Mesothelial cell of epicardium (in vitro differentiated cells): Measurements from ENCODE around the gene KCNC4. TPM values are rescaled to one million over a fixed set of nuclear protein-coding genes. Genes with fewer than 3 reads are reported as not detected.

Experiments used
- DNase-seq, 2 experiments: peaks; one replicate each; pipeline ENCODE4 v3.0.0; 2021; ENCODE audit warnings: low spot score in 2 of 2; ENCODE audit not compliant: unreplicated experiment in 2 of 2
- H3K27ac Mint-ChIP-seq: 2 replicates; pipeline ENCODE4 v1.8.0; 2021; ENCODE audit warnings: mixed read lengths
- H3K27me3 Mint-ChIP-seq: 2 replicates; pipeline ENCODE4 v1.8.0; 2021; ENCODE audit warnings: low read depth, mixed read lengths
- H3K36me3 Mint-ChIP-seq: 2 replicates; pipeline ENCODE4 v1.8.0; 2021; ENCODE audit warnings: mixed read lengths
- H3K4me1 Mint-ChIP-seq: 2 replicates; pipeline ENCODE4 v1.8.0; 2021; ENCODE audit warnings: mixed read lengths
- H3K4me3 Mint-ChIP-seq: 2 replicates; pipeline ENCODE4 v1.8.0; 2021; ENCODE audit warnings: mild to moderate bottlenecking, moderate library complexity, mixed read lengths
- H3K9me3 Mint-ChIP-seq: 2 replicates; pipeline ENCODE4 v1.8.0; 2021; ENCODE audit warnings: mixed read lengths
- total RNA-seq: library from RNA; stranded (reverse); gene quantifications from 3 replicates; pipeline ENCODE4 v1.2.1, GENCODE V29; 2021
- TF ChIP-seq, protein P1 (sequence below): fragments of 200-600 bp; sonication (generic); IDR thresholded peaks from one replicate; pipeline ENCODE4 v1.5.0; 2021; ENCODE audit warnings: antibody characterized with exemption; ENCODE audit not compliant: unreplicated experiment

KCNC4 gene
- total RNA-seq, 1 donor from 2014 or later: 4.5 TPM

DNA sequence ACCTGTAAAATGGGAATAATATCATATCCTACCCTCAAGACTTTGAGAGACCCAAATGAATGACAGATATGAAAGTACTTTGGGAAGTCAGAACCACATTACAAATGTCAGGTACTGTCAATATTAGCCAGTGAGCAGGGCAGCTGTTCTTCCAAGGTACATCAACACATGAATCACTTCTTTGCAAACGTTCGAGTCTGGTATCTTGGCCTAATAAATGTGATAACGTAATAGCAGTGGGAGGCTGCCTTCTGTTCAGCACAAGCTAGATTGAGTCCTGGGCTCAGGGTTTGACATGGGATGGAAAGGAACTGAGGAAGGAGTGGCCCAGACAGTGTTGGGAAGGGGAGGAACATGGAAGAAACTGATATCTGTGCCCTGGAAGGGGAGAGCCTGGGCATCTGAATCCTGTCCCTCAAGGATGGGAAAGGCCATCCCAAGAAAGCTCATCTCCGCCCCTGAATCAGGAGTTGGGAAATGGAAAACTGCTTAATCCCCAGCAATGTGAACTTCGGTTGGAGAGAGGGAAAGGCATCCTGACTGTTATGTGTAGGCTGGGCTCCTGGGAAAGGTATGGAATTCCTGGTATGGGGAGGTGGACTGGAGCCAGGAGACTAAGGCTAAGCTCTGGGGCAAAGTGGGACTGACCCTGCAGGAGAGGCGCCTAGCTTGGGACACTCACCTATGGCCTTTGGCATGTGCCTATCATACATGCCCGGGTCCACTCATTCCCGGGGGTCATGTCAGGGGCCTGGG lies 14.3 kb downstream of the KCNC4 start:
- H3K4me3 Mint-ChIP-seq: no peak overlapping the region
- TF ChIP-seq, protein P1, sequence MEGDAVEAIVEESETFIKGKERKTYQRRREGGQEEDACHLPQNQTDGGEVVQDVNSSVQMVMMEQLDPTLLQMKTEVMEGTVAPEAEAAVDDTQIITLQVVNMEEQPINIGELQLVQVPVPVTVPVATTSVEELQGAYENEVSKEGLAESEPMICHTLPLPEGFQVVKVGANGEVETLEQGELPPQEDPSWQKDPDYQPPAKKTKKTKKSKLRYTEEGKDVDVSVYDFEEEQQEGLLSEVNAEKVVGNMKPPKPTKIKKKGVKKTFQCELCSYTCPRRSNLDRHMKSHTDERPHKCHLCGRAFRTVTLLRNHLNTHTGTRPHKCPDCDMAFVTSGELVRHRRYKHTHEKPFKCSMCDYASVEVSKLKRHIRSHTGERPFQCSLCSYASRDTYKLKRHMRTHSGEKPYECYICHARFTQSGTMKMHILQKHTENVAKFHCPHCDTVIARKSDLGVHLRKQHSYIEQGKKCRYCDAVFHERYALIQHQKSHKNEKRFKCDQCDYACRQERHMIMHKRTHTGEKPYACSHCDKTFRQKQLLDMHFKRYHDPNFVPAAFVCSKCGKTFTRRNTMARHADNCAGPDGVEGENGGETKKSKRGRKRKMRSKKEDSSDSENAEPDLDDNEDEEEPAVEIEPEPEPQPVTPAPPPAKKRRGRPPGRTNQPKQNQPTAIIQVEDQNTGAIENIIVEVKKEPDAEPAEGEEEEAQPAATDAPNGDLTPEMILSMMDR: no peak
- no peak for DNase-seq
- peaks cover 10% of the 10 kb centered on the region for H3K27me3 Mint-ChIP-seq
- no peaks in the 10 kb centered on the region for H3K9me3 Mint-ChIP-seq
- peaks cover 7% of the 10 kb centered on the region for H3K4me1 Mint-ChIP-seq
- no peaks in the 10 kb centered on the region for H3K36me3 Mint-ChIP-seq
- H3K27ac Mint-ChIP-seq: no peak overlapping the region

DNA sequence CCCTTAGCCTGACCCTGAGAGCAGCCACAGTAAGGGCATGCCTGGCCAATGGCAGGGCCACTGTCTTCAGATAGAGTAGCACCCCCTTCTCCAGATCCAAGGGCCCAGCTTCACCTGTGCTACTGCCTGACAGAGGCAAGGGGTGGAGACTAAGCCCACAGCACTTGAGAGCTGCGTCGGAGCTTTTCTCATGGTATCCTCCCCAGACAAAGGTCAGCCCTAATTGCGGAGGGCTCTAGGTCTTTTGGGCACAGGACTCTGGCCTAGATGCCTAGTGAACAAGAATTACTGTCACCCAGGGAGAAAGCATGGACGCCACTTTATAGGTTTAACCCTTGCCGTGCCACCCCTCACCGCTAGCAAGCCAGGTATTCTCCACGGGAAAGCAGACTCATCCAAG lies 15.1 kb downstream of the KCNC4 start:
- peaks cover 8% of the 10 kb centered on the region for H3K27me3 Mint-ChIP-seq
- TF ChIP-seq, protein P1: no peak
- H3K36me3 Mint-ChIP-seq: no peaks in the 10 kb centered on the region

DNA sequence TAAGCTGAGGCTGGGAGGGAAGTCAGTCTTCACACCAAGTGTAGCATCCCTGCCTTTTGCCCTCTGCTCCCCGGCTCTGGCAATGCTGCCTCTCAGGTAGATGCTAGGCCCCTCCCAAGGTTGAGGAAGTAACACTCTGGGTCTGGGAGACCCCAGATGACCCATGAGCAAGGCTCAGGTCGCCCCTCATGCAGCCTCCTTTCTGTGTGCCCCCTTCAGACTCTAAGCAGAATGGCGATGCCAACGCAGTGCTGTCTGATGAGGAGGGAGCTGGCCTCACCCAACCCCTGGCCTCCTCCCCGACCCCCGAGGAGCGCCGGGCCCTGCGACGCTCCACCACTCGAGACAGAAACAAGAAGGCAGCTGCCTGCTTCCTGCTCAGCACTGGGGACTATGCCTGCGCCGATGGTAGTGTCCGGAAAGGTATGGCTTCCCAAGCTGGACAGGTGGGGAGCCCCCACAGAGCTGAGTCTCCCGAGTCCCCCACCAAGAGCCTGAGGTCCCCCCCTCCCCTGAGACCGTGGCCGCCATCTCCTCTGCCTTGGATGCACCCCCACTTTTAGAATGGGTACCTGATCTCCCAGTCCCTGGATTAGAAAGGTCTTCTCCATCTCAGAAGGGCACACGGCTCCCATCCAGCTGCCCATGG lies 15.8 kb downstream of the KCNC4 start:
- no peak for DNase-seq
- Mint-ChIP-seq H3K9me3 (no peaks in the 10 kb centered on the region), H3K27ac (no peak overlapping the region), H3K36me3 (no peaks in the 10 kb centered on the region), H3K27me3 (peaks cover 8% of the 10 kb centered on the region), H3K4me1 (peaks cover 7% of the 10 kb centered on the region), H3K4me3 (no peak overlapping the region)
- TF ChIP-seq, protein P1: no peak

More for the DNA sequence above, 15.1 kb downstream of the KCNC4 start:
- H3K4me3 Mint-ChIP-seq: no peak overlapping the region
- no peak overlapping the region for H3K27ac Mint-ChIP-seq
- peaks cover 7% of the 10 kb centered on the region for H3K4me1 Mint-ChIP-seq
- DNase-seq: no peak
- H3K9me3 Mint-ChIP-seq: no peaks in the 10 kb centered on the region

DNA sequence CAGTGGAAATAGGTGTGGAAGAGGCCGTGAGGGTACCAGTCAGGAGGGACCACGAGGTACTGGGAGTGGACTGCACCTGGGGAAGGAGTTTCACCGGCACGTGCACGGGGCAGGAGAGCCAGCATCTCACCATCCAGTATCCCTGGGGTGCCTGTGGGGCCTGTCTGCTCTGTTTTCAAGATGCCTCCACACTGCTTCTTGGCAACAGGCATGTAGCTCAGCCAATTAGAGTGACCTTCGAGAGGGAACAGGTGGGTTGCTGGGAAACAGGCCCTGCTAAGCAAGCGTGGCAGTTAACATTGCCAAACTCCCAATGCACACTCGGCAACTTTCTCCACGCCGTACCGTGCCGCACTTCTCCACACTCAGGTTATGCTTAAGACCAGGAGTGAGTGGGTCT lies 17.7 kb downstream of the KCNC4 start:
- Mint-ChIP-seq H3K4me1 (peaks cover 7% of the 10 kb centered on the region), H3K9me3 (no peaks in the 10 kb centered on the region), H3K27ac (no peak overlapping the region), H3K27me3 (peaks cover 1% of the 10 kb centered on the region), H3K36me3 (no peaks in the 10 kb centered on the region), H3K4me3 (no peak overlapping the region)
- DNase-seq: no peak
- TF ChIP-seq, protein P1: no peak

DNA sequence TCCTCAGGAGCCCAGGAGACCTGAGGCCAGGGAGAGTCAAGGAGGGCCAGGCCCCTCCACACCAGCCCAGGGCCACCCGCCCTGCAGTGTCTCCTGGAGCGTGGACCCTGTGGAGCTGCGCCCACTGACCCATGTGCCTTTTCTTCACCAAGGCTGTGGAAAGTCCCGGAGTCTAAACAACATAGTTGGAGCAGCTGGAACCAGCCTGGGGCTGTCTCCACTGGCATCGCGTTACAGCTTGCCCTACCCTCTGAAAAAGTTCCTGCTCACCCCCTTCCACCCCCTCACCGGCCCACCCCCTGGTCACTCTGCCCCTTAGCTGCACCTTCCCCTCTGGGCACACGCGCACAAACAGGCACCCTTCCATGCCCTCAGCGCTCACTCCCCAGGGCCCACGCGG lies 18.3 kb downstream of the KCNC4 start:
- H3K4me1 Mint-ChIP-seq: peaks cover 7% of the 10 kb centered on the region
- H3K36me3 Mint-ChIP-seq: no peaks in the 10 kb centered on the region
- H3K27ac Mint-ChIP-seq: no peak overlapping the region
- H3K9me3 Mint-ChIP-seq: no peaks in the 10 kb centered on the region
- TF ChIP-seq, protein P1: no peak
- DNase-seq: no peak
- H3K27me3 Mint-ChIP-seq: no peaks in the 10 kb centered on the region
- no peak overlapping the region for H3K4me3 Mint-ChIP-seq
